NOMO-1 treated with DMSO at 0.1 percent for 48 hours (cell line): ENCODE data around the gene RPS8.
"Not testable (repeated sequence)": the region's sequence is repeated elsewhere in the genome, so short reads cannot be mapped to it uniquely, and the experiment has no call there.

Experiments
- DNase-seq: peaks from one replicate; lab custom pipeline; 2025; ENCODE audit not compliant: unreplicated experiment; lab: John Stamatoyannopoulos, UW

Gene RPS8

DNA sequence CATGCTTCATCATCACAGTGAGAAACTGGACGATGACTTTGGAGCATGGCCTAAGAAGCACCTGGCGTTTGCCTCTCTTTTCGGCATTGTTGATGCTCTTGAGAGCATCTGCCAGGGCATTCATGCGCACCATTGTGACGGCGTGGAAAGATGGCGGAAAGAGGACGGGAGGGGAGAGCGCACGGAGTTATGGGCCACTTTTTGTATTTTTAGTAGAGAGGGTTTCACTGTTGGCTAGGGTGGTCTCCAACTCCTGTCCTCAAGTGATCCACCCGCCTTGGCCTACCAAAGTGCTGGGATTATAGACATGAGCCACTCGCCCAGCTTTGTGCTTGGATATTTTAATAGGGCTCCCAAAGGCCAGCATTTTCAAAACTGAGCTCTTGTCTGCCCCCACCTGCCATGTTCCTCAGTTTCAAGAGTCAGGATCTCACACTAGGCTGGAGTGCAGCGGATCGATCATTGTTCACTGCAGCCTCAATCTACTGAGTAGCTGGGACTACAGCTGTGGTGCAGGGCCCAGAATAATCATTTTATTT, 5.3 kb downstream of the RPS8 start:
- no peak for DNase-seq

DNA sequence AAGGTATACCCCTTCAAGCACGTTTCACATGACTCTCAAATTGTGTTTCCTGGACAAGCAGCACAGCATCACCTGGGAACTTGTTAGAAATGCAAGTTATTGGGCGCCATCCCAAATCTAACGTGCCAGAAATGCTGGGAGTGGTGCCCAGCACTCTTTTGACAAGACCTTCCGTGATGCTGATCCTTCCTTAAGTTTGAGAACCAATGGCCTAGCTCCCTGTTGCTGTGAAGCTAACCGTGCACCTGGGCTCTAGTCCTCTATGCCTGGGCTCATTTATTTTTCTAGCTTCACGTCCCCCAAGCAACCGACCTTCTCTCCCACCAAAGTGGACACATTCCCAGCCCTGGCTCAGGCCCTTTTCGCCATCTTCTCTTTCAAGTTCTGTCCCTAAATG, 8.4 kb downstream of the RPS8 start:
- no peak for DNase-seq

GRCh38 chr1:44784094-44785028, 9.0 kb downstream of the RPS8 start:
- no peak for DNase-seq

DNA sequence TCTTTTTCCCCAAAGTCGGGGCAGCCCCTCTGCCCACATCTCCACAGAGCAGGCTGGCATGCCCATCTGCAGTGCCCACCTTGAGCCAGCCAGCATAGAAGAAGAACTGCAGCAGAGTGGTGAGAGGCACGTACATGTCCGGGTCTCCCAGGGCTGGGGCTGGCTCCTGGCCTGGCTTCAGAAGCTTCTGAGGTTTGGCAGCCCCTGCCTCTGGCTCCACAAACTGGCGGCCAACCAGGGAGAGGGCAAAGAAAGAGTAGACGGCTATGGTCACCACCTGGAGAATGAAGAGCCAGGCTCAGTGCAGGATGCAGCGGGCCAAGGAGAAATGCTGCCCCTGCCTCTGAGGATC, 9.7 kb downstream of the RPS8 start:
- no peak for DNase-seq

DNA sequence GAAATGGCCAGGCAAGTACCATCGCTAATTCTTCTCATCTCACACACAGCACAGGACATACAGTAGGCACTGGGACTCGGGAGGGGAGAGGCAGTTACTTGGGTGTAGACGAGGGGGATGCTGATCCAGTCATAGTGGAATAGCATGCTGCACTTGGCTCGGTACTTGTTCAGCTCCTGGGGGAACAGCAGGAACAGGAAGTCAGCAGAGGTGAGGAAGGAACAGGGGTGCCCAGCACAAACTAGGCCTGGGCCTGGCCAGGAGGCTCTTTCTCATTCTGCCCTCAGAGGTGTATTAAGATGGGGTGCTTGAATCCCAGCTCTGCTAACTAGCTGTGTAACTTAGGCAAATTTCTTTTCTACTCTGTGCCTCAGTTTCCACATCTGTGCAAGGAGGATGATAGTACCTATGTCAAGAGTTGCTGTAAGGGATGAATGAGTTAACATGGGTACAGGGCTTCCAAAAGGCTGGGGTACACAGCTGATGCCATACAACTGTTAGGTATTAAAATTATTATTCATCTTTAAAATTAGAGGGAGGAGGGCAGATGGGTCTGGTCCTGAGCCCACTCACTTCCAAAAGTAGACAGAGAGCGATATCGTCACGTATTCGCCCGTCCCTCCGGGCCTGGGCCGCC, 10.3 kb downstream of the RPS8 start:
- DNase-seq, result no peak

DNA sequence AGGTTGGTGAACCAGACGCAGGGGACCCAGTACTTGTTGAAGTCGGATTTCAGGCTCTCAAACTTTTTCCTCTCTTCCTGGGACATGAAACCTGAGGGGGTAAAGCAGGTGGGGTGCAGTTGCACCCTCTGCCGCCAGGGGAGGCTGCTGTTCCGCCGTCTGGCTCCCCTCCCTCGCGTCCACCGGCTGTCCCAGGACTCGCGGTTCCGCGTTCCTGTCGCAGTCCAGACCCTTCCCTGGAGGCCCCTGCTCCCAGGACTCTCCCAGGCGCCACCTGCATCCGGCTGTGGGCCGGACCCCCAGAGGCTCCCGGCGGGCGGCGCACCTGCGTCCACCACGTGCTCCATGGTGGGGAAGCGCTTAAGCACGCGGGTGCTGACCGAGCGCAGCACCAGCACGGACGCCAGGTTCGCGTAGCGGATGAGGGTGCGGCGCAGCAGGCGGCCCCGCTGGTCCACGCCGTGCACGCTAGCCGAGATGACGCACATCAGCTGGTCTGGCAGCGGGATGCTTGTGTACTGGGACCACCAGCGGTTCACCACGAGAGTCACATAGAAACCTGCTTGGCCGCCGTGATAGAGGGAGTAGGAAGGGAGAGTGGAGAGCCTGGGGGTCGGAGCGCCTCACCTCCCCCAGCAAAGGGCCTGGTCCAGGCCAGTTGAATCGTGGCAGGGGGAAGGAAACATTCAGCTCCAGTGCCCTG, 10.9 kb downstream of the RPS8 start:
- DNase-seq, result peak; percentile 61

DNA sequence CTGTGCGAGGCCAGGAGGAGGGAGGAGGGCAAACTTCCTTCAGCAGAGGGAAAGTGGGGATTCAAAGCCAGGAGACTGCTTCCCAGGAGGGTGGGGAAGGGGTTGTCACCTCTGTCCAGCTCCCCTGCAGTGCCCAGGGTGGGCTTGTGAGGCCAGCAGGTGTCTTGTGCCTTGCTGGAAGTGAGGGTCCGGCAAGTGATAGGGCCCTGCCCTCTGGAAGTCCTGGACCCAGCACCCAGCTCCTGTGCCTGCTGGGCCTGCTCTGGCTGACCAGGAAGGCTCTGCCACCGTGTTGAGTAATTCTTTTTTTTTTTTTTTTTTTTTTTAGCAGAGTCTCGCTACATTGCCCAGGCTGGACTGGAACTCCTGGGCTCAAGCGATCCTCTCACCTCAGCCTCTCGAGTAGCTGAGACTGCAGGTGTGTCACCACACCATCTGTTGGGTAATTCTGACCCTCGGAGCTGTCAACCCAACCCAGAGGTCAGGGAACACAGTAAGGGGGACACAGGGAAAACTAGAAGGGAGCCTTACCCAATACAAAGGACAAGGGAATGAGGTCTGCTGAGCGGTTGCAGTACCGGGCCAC, 11.6 kb downstream of the RPS8 start:
- no peak for DNase-seq

- no peak for DNase-seq
Observed at GRCh38 chr1:44787506-44787905, 12.2 kb downstream of the RPS8 start.

GRCh38 chr1:44788120-44788860, 12.9 kb downstream of the RPS8 start, which contains the start of gene BEST4:
TSS of gene BEST4 (minus strand) at chr1:44788170. CDS start at chr1:44787705, 465 bp downstream.
- no peak for DNase-seq

GRCh38 chr1:44790968-44791801, 15.8 kb downstream of the RPS8 start:
- no peak for DNase-seq

DNA sequence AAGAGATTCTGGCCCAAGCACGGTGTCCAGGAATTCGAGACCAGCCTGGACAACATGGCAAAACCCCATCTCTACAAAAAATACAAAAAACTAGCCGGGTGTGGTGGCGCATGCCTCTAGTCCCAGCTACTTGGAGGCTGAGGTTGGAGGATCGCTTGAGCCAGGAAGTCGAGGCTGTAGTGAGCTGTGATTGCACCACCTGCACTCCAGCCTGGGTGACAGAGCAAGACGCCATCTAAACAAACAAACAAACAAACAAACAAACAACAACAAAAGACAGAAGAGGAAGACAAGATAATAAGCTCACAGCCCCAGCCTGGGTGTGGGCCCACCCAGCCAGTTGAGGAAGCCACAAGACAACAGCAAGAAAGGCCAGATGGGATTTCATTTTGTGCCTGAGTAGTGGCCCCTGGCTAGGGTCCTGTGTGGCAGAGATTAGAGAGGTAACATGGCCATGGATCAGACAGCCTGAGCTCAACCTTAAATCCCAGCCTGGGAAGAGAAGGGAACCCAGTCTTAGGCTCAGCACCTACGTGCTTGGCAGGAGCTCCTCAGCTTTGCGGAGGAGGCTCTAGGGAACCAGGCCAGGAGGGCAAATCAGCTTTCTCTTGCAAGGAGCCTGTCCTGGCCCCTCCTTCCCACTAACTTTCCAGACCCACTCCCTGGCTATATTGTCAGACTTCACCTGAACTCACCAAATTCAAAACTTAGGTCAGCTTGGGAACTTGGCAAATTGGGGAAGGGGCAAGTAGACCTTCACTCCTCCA, 17.6 kb downstream of the RPS8 start:
- DNase-seq, result no peak

DNA sequence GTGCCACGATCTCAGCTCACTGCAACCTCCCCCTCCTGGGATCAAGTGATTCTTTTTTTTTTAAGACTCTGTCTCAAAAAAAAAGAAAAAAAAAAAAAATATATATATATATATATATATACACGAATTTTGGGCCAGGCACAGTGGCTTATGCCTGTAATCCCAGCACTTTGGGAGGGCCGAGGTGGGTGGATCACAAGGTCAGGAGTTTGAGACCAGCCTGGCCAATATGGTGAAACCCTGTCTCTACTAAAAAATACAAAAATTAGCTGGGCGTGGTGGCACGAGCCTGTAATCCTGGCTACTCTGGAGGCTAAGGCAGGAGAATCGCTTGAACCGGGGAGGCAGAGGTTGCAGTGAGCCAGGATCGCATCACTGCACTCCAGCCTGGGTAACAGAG, 22.5 kb downstream of the RPS8 start:
- DNase-seq, result not testable (repeated sequence)

GRCh38 chr1:44798481-44799365, 23.4 kb downstream of the RPS8 start:
- DNase-seq, result no peak

DNA sequence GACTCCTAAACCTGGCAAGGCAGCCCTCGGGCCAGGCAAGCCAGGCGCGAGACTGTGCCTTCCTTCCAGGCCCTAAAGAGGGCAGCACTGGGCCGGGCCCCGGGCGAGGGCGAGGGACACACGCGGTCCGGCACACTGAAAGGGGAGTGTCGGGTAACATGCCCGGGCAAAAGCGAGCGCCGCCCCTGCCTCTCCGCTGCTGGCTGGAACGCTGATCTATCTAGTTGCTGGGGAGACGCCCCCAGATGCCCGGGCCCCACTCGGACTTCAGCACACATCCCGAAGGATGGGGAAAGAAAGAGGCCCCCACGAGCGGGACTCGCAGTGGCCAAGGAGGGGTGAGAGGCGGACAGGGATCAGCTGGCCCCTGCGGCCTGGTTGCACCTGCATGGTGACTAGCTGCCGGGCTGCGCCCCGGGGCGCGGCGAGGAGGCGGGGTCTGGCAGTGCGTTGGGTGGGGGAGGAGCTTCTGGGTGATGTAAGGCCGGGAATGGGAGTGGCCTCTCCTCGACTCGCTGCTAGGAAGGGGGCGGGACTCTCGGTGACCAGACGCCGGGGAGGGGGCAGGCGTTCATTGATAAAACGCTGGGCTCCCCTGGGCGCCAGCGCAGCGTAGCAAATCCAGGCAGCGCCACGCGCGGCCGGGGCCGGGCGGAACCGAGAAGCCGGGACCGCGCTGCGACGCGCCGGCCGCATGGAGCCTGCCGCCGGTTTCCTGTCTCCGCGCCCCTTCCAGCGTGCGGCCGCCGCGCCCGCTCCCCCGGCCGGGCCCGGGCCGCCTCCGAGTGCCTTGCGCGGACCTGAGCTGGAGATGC, 24.6 kb downstream of the RPS8 start, which contains the start of gene PLK3:
TSS of gene PLK3 (plus strand) at position 608 of the 815 bp plus-strand sequence. CDS start at position 695, 87 bp downstream.
- DNase-seq, result peak; percentile 97

DNA sequence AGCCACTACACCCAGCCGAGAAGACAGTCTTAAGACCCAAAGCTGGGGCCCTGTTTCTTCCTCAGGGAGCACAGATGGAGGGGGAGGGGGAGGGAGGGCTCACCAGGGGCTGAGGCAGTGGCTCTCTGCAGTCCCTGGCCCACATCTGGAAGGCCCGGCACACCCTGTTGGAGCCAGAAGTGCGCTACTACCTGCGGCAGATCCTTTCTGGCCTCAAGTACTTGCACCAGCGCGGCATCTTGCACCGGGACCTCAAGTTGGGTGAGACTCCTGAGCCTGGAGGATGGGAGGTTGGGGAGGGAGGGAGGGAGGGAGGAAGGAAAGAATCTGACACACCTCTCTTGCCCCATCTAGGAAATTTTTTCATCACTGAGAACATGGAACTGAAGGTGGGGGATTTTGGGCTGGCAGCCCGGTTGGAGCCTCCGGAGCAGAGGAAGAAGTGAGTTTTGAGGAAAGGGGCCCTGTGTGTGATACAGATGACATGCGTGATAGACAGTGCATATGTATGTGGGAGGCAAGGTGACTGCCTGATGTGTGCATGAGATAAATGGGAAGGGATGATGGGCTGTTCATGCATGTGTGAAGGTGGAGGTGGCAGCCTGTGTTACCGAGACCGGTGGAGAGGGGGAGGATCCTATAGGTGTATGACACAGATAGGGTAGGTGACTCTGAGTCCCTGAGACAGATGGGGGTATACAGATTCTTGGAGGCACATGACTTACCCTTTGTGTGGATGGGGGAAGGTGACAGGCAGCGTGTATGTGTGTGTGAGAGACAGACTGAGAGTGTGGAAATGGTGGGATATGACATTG, 26.4 kb downstream of the RPS8 start:
- DNase-seq, result no peak
